HepG2 (cell line): ENCODE measurements around the gene CTNND2. TPM values are rescaled to one million over a fixed set of nuclear protein-coding genes. Genes with fewer than 3 reads are reported as not detected.

Experiments used
- ATAC-seq: fragments of 200-7000 bp; cut with Tn5 transposase; 3 replicates; pipeline ENCODE4 v1.9.1; 2020; ENCODE audit warnings: mild to moderate bottlenecking, moderate library complexity
- BruUV-seq: library from RNA; stranded (reverse); fragments of 400-500 nt; replicated peaks from 2 replicates; lab custom pipeline; 2021; lab: Mats Ljungman, UMichigan
- CTCF ChIA-PET: fragments of 300-600 bp; formaldehyde crosslinking; extraction: SDS; loops from one replicate; lab custom pipeline; 2021; ENCODE audit warnings: low total read pairs, inconsistent platforms, low intra/inter-chr PET ratio; lab: Yijun Ruan, JAX
- POLR2A ChIA-PET: fragments of 350-600 bp; sonication (Branson Sonifier 250); formaldehyde crosslinking; loops from one replicate; lab custom pipeline; 2020; ENCODE audit warnings: antibody characterized with exemption, inconsistent platforms; lab: Yijun Ruan, JAX
- DNase-seq: peaks from one replicate; pipeline ENCODE4 v3.0.0-alpha.2; 2015; ENCODE audit warnings: low spot score
- FAIRE-seq: peaks from 3 replicates; lab custom pipeline; 2011; peaks lifted over from hg19 to GRCh38; lab: Jason Lieb, UNC
- H2AFZ ChIP-seq: one replicate; pipeline ENCODE4 v1.6.1; 2011; ENCODE audit warnings: low read length, inconsistent platforms
- H3K27ac ChIP-seq: fragments of 300-600 bp; 3 replicates; pipeline ENCODE4 v1.8.0; 2011; ENCODE audit warnings: mixed run types, mild to moderate bottlenecking, mixed read lengths, low read length, inconsistent platforms; ENCODE audit not compliant: insufficient read depth; ENCODE audit errors: extremely low read length
- H3K27me3 ChIP-seq, 2 experiments: fragments of 200-600 bp in 1 of 2; 2 replicates in 1 of 2; 3 replicates in 1 of 2; pipeline versions ENCODE4 v1.6.0 to v1.8.0; 2011; ENCODE audit warnings: low read length in 2 of 2, mild to moderate bottlenecking in 2 of 2, moderate library complexity in 2 of 2, inconsistent platforms in 1 of 2; ENCODE audit not compliant: insufficient read depth in 2 of 2, control insufficient read depth in 1 of 2
- H3K36me3 ChIP-seq, 2 experiments: fragments of 200-600 bp in 1 of 2; replicated peaks in 1 of 2; 2 replicates in 1 of 2; 3 replicates in 1 of 2; pipeline versions ENCODE4 v1.5.1 to v1.8.0; 2011; ENCODE audit warnings: low read length in 2 of 2, inconsistent platforms in 1 of 2; ENCODE audit not compliant: insufficient read depth in 2 of 2, control insufficient read depth in 1 of 2
- H3K4me1 ChIP-seq: 2 replicates; pipeline ENCODE4 v1.5.1; 2012; ENCODE audit warnings: low read length, inconsistent platforms; ENCODE audit not compliant: insufficient read depth
- H3K4me2 ChIP-seq: 2 replicates; pipeline ENCODE4 v1.6.0; 2011; ENCODE audit warnings: low read depth, low read length, inconsistent platforms
- H3K4me3 ChIP-seq, 3 experiments: fragments of 200-600 bp in 1 of 3; sonication (generic), shearing (Covaris generic) in 1 of 3; replicated peaks in 1 of 3; 2 replicates each; pipeline ENCODE4 v1.5.1; 2011 to 2016; ENCODE audit warnings: low read length in 3 of 3, inconsistent platforms in 2 of 3, low read depth in 2 of 3, mild to moderate bottlenecking in 2 of 3, control low read depth in 1 of 3, mixed read lengths in 1 of 3; ENCODE audit not compliant: insufficient read depth in 1 of 3
- H3K79me2 ChIP-seq: one replicate; pipeline ENCODE4 v1.6.1; 2011; ENCODE audit warnings: low read length, inconsistent platforms; ENCODE audit not compliant: insufficient read depth
- H3K9ac ChIP-seq: 2 replicates; pipeline ENCODE4 v1.6.0; 2011; ENCODE audit warnings: mild to moderate bottlenecking, low read depth, low read length, inconsistent platforms; ENCODE audit not compliant: insufficient read depth
- H3K9me3 ChIP-seq: 2 replicates; pipeline ENCODE4 v1.5.1; 2012; ENCODE audit warnings: mild to moderate bottlenecking, low read length
- H4K20me1 ChIP-seq: 2 replicates; pipeline ENCODE4 v1.6.0; 2011; ENCODE audit warnings: inconsistent platforms, mild to moderate bottlenecking, low read length, moderate library complexity; ENCODE audit not compliant: insufficient read depth
- FOSL1 ChIP-seq: sonication (generic); formaldehyde crosslinking; IDR thresholded peaks from 2 replicates; pipeline ENCODE4 v1.9.0; 2021; ENCODE audit warnings: missing genetic modification reagents, borderline replicate concordance
- HMGA1 ChIP-seq: sonication (generic); formaldehyde crosslinking; conservative IDR thresholded peaks from 2 replicates; pipeline ENCODE4 v1.4.0; 2020; ENCODE audit warnings: missing genetic modification reagents
- ISL2 ChIP-seq: sonication (generic); formaldehyde crosslinking; IDR thresholded peaks from 2 replicates; pipeline ENCODE4 v1.5.0; 2020; ENCODE audit warnings: missing genetic modification reagents
- MEF2D ChIP-seq: sonication (generic); formaldehyde crosslinking; IDR thresholded peaks from 2 replicates; pipeline ENCODE4 v1.5.1; 2020; ENCODE audit warnings: mild to moderate bottlenecking, missing genetic modification reagents
- PCBP1 ChIP-seq: fragments of 200-400 bp; formaldehyde crosslinking; IDR thresholded peaks from 2 replicates; pipeline ENCODE4 v1.6.1; 2017; ENCODE audit warnings: mild to moderate bottlenecking, low read depth, low read length, borderline replicate concordance
- RAD51 ChIP-seq: fragments of 450-650 bp; IDR thresholded peaks from 2 replicates; pipeline ENCODE4 v1.6.1; 2016; ENCODE audit warnings: borderline replicate concordance
- RNF2 ChIP-seq: fragments of 450-650 bp; conservative IDR thresholded peaks from 2 replicates; pipeline ENCODE4 v1.6.1; 2016; ENCODE audit warnings: low read depth
- ZNF383 ChIP-seq: sonication (generic); formaldehyde crosslinking; IDR thresholded peaks from 2 replicates; pipeline ENCODE4 v1.4.0; 2020; ENCODE audit warnings: missing genetic modification reagents, mild to moderate bottlenecking, borderline replicate concordance
- ZNF619 ChIP-seq: sonication (generic); formaldehyde crosslinking; IDR thresholded peaks from 2 replicates; pipeline ENCODE4 v1.4.0; 2020; ENCODE audit warnings: mild to moderate bottlenecking, missing genetic modification reagents
- ZNF674 ChIP-seq: sonication (generic); formaldehyde crosslinking; IDR thresholded peaks from 2 replicates; pipeline ENCODE4 v1.5.0; 2020; ENCODE audit warnings: low read depth, mild to moderate bottlenecking, missing genetic modification reagents
- ZNF724P ChIP-seq: sonication (generic); formaldehyde crosslinking; IDR thresholded peaks from 2 replicates; pipeline ENCODE4 v1.8.0; 2022; ENCODE audit warnings: missing genetic modification reagents, borderline replicate concordance
- ZNF776 ChIP-seq: sonication (generic); formaldehyde crosslinking; IDR thresholded peaks from 2 replicates; pipeline ENCODE4 v1.4.0; 2020; ENCODE audit warnings: mild to moderate bottlenecking, missing genetic modification reagents
- WGBS: methylation state at CpG from one replicate; pipeline ENCODE4 v1.1.6; 2017; ENCODE audit warnings: low lambda C conversion rate; 5-methylcytosine and 5-hydroxymethylcytosine counted together
- in situ Hi-C: cut with HindIII; loops from 2 replicates; pipeline ENCODE4 v1.10.0; 2017; ENCODE audit warnings: low pct_unique_long_range_greater_than_20kb; ENCODE audit not compliant: extremely low pct_ligation_motif_present
- intact Hi-C: fragments of 100-400 bp; cut with micrococcal nuclease; formaldehyde crosslinking; loops from one replicate; pipeline ENCODE4 v1.10.0; 2022; ENCODE audit not compliant: unreplicated experiment
- polyA plus RNA-seq, 8 experiments: library from polyadenylated mRNA; depleted of rRNA in 3 of 8; stranded (reverse) in 7 of 8; unstranded in 1 of 8; fragments of >200 nt; fragmentation: Illumina TruSeq in 4 of 8; extraction: Trizol in 4 of 8; gene quantifications; 2 replicates each; pipeline versions ENCODE4 v1.2.1 to v1.2.3, GENCODE V29; 2011 to 2016; ENCODE audit warnings: low read depth in 4 of 8, missing spikeins in 1 of 8, mixed read lengths in 1 of 8; ENCODE audit not compliant: insufficient read depth in 1 of 8
- total RNA-seq, 5 experiments: library from RNA; depleted of rRNA; stranded (reverse); fragments of >200 nt; fragmentation: Illumina TruSeq; extraction: Trizol; gene quantifications; 2 replicates each; pipeline ENCODE4 v1.2.3, GENCODE V29; 2016; ENCODE audit warnings: low read depth in 1 of 5
- TF ChIP-seq, protein P1 (sequence below): sonication (generic); formaldehyde crosslinking; IDR thresholded peaks from 2 replicates; pipeline ENCODE4 v1.9.0; 2022; ENCODE audit warnings: low read depth, missing genetic modification reagents
- TF ChIP-seq, protein P2 (sequence below): sonication (generic); formaldehyde crosslinking; IDR thresholded peaks from 2 replicates; pipeline ENCODE4 v1.4.0; 2020; ENCODE audit warnings: missing genetic modification reagents; ENCODE audit errors: not compliant biosample characterization

Gene CTNND2
- total and polyA plus RNA-seq, 2 of the 13 experiments (the other 11 are each of a cell fraction or from before 2014, with no cell fraction given): not detected

DNA sequence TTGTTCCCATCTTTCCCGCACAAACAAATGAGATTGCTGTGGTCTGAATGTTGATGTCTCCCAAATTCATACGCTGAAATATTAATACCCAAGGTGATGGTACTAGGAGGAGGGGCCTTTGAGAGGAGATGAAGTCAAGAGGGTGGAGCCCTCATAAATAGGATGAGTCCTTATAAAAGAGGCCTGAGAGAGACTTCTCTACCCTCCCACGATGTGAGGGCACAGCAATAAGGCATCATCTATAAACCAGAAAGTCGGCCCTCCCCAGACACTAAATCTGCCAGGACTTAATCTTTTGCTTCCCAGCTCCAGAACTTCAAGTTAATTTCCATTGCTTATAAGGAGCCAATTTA is 170.4 kb downstream of the CTNND2 start:
- no peak for TF ChIP-seq ZNF383 (CRISPR knock-in tag)
- TF ChIP-seq ZNF619 (CRISPR knock-in tag): no peak
- TF ChIP-seq FOSL1 (CRISPR knock-in tag): no peak
- no peak for TF ChIP-seq PCBP1
- no peak for TF ChIP-seq ISL2 (CRISPR knock-in tag)
- TF ChIP-seq ZNF674 (CRISPR knock-in tag): no peak
- no peak for TF ChIP-seq ZNF776
- TF ChIP-seq RNF2: no peak
- TF ChIP-seq, protein P1, sequence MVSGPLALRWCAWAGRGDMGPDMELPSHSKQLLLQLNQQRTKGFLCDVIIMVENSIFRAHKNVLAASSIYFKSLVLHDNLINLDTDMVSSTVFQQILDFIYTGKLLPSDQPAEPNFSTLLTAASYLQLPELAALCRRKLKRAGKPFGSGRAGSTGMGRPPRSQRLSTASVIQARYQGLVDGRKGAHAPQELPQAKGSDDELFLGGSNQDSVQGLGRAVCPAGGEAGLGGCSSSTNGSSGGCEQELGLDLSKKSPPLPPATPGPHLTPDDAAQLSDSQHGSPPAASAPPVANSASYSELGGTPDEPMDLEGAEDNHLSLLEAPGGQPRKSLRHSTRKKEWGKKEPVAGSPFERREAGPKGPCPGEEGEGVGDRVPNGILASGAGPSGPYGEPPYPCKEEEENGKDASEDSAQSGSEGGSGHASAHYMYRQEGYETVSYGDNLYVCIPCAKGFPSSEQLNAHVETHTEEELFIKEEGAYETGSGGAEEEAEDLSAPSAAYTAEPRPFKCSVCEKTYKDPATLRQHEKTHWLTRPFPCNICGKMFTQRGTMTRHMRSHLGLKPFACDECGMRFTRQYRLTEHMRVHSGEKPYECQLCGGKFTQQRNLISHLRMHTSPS (CRISPR knock-in tag): no peak
- no peak for TF ChIP-seq RAD51
- TF ChIP-seq HMGA1 (CRISPR knock-in tag): no peak
- TF ChIP-seq MEF2D (CRISPR knock-in tag): no peak
- TF ChIP-seq ZNF724P: no peak
- TF ChIP-seq, protein P2, sequence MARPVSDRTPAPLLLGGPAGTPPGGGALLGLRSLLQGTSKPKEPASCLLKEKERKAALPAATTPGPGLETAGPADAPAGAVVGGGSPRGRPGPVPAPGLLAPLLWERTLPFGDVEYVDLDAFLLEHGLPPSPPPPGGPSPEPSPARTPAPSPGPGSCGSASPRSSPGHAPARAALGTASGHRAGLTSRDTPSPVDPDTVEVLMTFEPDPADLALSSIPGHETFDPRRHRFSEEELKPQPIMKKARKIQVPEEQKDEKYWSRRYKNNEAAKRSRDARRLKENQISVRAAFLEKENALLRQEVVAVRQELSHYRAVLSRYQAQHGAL (CRISPR knock-in tag): no peak
- TF ChIP-seq, all 625 proteins: peak for 0
- intact Hi-C loops: no loop called here
- no peak overlapping the region for H2AFZ ChIP-seq
- WGBS: 42% methylated on average over 4 of the region's 4 CpGs
- in situ Hi-C loops: no loop called here
- no peak for DNase-seq
- BruUV-seq: no TSS peak
- H3K9me3 ChIP-seq: no peaks in the 10 kb centered on the region
- peak; percentile 63 for ATAC-seq
- H4K20me1 ChIP-seq: no peaks in the 10 kb centered on the region
- no peaks in the 10 kb centered on the region for H3K27me3 ChIP-seq
- no peak overlapping the region for H3K9ac ChIP-seq
- no peaks in the 10 kb centered on the region for H3K36me3 ChIP-seq
- H3K4me1 ChIP-seq: peaks cover 27% of the 10 kb centered on the region
- ChIA-PET CTCF (no interaction called here), POLR2A (no interaction called here)
- H3K27ac ChIP-seq: no peak overlapping the region
- H3K4me3 ChIP-seq: no peak overlapping the region; a peak in 1 of 6 replicates
- no peaks in the 10 kb centered on the region for H3K79me2 ChIP-seq
- FAIRE-seq: no peak
- 0 out of 2 replicates have a peak overlapping the region, but pooled peaks have one; percentile 13 for H3K4me2 ChIP-seq
